COLO668 (cell line): ENCODE results near the gene BCKDHB.
"Not testable (repeated sequence)": the region's sequence is repeated elsewhere in the genome, so short reads cannot be mapped to it uniquely, and the experiment has no call there.

Experiments
- DNase-seq: peaks from one replicate; lab custom pipeline; 2025; ENCODE audit not compliant: unreplicated experiment; lab: John Stamatoyannopoulos, UW

Gene BCKDHB

DNA sequence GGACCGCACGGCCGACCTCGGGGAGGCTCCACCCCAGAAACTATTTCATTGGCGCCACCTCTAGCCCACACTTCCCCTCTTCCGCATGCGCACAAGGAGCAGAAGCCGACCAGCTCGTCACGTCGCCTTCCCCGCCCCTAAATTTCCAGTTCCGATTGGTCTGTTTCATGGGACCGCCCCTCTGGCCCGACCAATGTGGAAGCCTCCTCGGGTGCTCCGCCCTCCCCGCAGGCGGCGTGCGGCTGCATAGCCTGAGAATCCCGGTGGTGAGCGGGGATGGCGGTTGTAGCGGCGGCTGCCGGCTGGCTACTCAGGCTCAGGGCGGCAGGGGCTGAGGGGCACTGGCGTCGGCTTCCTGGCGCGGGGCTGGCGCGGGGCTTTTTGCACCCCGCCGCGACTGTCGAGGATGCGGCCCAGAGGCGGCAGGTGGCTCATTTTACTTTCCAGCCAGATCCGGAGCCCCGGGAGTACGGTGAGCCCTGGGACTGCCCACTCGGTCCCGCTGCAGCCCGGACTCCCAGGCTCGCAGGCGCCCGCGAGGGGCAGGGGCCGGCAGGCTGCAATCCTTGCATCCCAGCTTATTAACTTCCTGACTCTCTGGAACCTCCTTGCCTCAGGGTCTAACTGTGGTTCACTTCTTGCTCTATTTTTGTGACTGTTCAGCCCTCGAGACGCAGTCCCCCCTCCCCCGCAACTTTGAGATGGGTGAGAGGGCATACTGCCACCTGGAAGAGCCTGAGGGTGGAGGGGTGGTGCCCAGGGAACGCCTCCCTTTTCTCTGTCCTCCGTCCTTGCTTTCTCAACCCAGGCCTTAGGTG is at the start of gene BCKDHB:
Gene BCKDHB (plus strand): TSS at position 254 of the 818 bp plus-strand sequence. CDS start 23 bp downstream, at position 277.
- DNase-seq: peak; percentile 95

DNA sequence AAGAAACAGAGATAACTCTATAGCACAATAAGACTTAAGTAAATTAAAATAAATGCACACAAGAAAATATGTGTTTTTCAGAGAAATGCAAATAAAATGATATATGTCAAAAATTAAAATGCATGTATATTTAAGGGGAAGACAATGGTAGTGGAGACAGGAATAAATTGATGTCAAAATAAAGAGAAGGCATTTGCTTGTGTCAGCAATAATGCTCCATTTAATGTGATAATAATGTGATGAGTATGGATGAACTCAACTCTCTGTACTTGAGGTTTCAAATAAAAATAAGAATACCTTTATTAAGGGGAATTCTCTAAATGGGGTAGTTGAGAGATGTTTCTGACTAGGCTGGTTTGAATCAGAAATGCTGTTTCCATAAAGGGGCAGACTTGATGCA is 45.7 kb upstream of the BCKDHB start:
- no peak for DNase-seq

DNA sequence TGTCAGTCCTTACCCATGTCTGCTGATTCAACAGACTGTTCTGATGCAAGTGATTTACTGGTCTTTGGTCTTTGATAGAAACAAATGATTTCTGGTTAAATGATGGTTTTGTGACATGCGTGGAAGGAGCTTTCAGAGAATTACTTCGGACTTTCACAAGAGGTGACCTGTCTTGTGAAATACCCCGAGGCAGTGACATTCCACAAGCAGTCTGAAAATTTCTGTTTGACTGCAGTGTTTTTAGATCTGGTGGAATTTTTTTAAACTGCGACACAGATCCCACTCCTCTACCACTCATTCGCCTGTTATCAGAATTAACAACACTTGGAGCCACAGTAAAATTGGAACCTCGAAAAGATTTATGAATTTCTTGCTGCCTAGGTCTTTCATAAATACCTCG is 38.3 kb upstream of the BCKDHB start:
- not testable (repeated sequence) for DNase-seq

DNA sequence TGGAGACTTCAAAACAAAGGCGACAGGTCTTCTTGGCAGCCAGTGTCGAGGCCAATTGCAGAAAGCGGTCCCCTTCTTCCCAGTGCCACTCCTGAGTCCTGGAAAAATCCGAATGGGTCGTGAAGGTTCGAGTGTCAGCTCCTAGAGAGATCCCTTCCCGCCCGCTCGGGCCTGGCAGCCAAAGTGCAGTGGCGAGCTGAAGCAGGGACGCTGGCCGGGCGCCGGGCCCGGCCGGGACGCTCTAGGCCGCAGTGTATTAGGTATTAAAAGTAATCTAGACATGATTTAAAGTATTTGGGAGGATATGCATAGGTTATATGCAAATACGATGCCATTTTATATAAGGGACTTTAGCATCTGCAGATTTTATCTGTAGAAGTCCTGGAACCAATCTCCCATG is 36.0 kb upstream of the BCKDHB start:
- not testable (repeated sequence) for DNase-seq

DNA sequence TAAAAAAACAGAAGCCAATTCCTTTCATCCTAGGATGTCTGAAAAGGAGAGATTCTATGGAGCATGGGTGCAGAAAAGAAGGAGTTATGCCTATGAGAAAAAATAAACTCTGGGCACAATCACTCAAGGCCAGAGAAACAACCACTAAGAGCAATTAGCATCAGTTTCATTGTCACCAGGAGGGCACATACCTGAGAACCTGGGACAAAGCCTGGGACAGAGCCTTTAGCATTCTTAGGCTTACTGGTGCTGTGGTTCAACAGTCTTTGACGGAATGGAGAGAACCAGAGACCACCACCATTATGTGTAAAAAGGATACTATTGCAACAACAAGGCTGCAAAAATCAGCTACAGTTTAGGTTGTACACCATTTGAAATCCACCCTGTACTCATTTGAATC is 29.4 kb upstream of the BCKDHB start:
- DNase-seq: no peak

DNA sequence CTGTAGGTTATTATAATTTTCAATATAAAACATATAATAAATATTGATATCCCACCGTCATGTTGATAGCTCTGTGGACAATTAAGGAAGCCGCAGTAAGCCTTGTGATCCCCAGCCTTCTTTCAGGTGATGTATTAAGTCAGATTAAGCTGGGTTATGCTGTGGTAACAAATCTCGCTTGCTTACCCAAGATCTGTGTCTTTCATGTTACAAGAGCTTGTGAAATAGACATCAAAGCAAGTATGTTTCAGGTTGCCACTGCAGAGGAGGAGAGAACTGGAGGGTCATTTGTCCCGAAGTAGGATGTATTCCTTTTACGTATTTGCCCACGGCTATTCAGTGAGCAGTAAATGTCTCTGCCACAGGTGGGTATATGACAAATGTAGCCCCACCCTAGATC is 17.8 kb upstream of the BCKDHB start:
- no peak for DNase-seq

DNA sequence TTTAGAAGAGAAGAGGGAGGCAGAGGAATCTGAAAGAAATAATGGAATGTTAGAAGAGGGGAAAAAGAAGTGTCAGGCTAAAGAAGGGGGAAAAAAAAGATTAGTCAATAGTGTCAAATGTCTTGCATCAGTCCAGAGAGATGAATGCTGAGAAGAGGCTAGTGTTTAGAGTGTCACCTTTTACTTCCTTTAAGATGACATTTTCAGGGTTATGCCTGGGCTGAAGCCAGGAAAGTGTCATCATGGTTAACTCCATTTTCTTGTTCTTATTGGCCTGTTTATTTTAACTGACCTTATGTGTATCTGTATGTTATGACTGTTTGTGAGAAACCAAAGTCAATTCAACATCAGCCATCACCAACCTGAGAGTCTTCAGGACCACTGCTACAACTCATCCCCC is 15.0 kb upstream of the BCKDHB start:
- no peak for DNase-seq

DNA sequence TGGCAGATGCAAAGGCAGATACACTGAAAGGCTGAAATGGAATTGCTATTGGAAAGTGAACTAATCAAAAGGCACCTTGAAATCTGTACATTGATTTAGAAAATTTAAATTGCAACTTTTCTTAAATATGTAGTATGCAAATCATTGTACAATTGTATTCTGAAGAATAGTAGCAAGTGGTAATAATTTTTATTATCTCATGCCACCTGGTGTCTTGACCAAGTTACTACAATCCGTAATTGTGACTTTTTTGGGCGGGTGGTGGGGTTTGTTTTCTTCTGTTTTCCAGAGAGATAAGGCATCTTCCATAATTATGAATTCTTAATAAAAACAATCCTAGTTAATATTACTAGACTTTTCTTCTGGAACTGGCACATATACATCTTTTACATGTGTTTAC is 12.5 kb upstream of the BCKDHB start:
- DNase-seq: no peak

DNA sequence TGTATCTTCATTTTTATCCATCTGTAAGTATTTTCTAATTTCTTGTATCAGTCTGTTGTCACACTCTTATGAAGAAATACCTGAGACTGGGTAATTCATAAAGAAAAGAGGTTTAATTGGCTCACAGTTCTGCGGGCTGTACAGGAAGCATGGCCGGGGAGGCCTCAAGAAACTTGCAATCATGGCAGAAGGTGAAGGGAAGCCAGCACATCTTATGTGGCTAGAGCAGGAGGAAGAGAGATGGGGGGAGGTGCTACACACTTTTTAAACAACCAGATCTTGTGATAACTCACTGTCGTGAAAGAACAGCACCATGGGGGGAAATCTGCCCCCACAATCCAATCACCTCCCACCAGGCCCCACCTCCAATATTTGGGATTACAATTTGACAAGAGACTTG is 10.9 kb upstream of the BCKDHB start:
- no peak for DNase-seq

DNA sequence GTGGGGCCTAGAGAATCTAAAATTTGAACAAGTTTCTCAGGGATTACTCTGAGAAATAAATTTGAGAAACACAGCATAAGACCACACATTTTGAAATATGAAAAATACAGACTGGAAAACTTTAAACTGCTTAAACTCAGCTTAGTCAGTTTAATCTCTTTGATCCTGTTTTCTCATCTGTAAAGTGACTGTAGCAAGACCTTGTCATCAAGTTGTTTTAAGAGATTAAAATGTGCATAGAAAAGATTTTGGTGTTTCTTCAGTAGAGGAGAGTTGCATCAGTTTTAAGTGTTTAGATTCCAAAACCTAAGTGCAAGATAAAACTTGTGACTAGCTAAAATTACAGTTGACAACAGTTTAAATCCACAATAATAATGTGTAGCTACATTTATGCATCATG is 8.1 kb upstream of the BCKDHB start:
- DNase-seq: no peak

DNA sequence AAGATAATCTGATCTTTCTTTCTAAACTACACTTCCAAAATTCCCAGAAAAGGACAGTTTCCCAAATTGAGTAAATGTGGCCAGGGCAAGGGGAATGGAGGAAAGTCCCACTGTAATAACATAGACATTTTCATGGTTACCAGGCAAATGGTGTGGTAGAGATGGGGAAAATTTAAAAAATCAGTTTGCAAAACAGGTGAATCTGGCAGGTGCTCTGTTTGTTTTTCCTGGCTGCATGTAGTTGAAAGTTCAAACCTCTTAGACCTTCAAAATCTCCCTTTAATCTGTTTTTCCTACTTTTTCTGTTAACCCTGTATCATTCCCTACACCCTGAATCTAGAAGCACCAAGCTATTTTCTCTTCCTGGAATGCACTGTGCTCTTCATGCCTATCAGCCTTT is 2.0 kb upstream of the BCKDHB start:
- no peak for DNase-seq

DNA sequence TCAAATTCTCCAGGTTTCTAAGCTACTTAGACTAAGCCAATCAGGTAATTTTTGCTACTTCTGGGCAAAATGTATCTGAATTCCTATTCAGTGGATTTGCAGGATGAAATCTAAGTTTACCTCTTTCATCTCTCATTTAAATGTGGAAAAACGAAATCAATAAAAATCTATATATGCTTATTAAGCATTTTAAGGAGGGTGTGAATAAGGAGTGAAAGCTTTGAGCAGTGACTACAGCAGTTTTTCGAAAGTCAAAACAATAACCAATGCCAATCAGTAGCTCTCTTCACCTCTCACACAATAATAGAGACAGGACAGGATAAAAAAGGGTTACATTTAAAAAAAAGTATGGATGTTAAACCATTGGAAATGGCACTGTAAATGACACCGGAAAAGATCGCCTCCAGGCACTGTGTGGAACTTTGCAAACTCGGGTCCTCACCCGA is 476 bp upstream of the BCKDHB start:
- DNase-seq: no peak

DNA sequence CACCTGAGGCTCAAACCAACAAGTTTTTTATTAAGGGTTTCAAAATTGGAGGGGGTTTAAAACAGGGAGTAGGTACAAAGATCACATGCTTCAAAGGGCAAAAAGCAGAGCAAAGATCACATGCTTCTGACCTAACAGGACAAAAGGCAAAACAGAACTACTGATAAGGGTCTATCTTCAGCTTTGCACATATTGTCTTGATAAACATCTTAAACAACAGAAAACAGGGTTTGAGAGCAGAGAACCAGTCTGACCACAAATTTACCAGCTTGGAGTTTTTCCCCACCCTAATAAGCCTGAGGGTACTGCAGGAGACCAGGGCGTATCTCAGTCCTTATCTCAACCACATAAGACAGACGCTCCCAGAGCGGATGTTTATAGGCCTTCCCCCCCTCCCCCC is 16.1 kb downstream of the BCKDHB start:
- not testable (repeated sequence) for DNase-seq

DNA sequence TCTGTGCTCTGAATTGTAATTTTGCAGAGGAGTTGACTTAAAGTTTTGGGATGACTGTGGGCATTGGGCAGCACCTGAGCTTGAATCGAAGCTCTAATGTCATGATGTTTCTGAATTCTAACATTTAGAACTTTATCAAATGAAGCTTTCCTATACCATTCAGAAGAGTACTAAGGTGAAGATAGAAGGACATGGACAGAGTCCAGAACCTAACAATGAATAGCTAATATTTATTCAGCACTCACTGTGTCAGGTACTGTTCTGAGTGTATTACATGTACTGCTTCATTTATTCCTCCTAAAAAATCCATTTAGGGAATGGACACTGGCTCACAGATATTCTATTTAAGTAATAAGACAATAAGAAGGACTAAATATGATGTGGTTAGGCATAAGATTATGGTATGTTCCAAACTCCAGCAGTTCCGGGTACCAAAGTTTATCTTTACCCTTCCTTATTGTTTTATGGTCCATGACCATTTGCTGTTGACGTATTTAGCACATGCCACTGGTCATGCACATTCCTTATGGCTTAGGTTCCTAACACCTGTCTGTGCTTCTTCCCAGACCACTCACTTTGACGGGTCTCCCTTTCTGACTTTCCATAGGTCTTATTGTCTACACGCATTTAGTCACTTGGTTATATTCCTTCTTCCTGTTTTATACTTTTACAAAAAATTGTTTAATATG is 20.3 kb downstream of the BCKDHB start:
- no peak for DNase-seq

DNA sequence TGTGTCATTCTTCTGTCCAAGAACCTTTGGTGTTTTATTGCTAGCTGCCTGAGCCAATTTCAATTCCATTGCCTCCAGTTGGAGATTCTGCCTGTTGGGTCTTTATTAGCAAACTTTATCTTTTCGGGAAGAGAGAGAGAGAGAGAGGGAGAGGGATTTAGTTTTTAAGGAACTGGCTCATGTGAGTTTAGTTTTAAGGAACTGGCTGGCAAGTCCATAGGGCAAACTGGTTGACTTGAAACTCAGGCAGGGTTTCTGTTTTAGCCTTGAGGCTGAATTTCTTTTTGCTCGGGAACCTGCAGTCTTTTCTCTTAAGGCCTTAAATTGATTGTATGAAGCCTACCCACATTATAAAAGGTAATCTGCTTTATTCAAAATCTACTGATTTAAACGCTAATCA is 23.0 kb downstream of the BCKDHB start:
- no peak for DNase-seq

DNA sequence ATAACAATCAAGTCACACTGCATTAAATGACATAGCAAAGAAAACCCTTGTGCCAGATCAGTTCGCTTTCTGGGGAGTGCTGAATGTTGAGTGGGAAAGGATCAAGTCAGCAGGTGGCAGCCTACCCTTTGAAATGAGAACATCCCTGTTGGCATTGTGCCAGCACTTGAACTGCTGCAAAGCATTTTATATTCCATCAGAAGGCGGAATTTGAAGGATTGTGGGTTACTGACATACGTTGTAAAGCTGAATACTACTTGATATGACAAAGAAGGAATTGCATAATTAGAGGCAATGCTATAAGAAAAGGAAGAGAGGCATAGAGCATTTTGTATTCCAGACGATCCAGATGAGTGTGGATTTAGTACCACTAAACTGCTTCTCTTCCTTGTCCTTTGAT is 26.5 kb downstream of the BCKDHB start:
- peak; percentile 41 for DNase-seq

DNA sequence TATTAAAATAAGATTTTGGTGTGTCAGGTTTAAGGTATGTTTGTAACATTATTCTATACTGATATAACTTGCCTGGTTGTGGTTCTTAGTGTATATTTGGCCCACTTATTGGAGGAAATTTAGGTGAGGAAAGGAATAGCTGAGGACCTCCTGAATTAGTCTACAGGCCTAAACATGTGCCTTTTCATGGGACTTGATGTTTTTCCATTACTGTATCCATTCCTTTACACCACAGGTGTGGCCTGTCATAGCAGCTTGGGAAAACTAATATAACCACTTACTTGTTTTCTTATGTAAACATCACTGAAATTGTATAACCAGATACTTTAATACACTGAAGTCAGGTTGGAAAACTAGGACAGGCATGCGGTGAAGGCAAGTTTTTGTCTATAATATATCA is 27.6 kb downstream of the BCKDHB start:
- DNase-seq: no peak

DNA sequence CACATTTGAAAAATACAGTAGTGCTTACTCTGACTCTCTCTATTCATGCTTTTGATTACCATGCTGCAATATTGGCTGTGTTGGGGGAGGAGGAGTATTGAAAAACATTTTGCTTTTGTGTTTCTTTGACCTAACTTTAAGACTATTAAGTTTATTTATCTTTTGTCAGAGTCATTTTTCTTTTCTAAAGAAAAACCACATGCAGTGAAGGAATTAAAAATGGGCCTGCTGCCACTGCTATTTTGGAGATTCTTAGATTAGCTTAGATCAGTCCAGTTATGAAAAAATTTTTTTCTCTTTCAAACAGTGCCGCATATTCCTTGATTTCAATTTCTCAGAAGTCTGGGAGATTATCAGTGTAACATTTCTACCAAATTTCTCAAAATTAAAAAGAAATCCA is 36.1 kb downstream of the BCKDHB start:
- no peak for DNase-seq

DNA sequence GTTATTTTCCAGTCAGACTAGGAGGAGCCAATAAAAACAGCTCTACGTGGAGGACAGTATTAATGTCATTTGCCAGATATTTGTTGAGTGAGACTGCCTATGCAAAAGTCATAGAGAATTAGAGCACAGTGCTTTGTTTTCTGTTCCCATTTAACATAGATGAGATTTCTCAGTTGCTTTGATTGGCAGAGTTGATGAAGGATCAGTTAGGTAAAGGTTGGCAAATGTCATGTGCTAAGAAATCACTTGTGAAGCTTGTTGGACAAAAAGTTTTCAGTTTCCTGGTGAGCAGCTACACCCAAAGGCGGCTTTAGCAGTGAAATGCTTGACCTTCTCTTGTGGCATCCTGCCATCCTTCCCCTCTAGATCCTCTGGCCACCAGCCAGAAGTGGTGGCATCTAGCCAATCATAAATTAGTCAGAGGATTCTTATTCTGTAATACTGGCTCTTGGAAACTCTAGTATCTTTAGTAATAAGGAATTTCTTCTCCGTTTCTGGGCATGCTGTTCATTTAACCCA is 37.0 kb downstream of the BCKDHB start:
- DNase-seq: no peak

DNA sequence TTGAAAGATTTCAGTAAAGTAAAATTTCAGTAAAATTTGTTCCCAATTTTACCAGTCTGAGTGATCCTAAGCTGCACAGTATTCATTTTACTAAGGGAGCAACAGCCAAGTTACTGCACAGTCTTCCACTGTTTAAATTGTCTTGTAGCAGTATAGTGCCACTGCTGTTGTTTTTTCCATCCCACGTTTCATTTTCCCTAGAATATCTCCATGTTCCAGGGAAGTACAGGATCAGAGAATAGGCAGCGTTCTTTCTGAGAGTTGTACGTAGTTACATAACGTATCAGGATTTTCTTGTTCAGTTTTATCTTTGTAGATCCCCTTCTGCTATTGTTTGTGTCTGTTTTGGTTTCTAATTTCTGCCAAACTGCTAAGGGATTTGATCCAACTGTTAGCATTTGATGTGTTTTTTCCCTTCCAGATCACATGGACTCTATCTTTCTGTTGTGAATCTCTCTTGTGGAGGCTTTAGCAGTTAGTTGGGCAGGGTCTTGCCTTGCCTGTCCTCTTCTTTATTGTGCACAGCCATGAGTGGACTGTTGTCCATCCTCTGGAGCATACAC is 38.4 kb downstream of the BCKDHB start:
- DNase-seq: no peak

DNA sequence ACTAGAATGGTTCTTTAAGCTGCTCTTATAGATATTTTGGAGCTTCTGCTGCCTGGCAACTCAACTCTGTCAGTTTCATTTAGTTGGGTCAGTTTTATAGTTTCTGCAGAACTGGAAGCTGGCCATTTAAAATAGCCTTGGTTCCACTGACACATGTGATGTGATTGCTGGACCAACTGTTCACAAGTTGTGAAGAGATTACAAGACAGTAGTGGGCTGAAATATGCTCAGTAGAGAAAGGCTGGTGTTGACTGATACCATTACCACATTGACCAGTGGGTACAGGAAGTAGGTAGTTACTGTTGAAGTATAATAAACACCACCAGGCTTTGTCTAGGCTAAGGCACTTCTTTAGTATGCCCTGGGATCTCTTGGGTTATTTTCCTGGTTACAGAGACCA is 39.0 kb downstream of the BCKDHB start:
- DNase-seq: no peak

DNA sequence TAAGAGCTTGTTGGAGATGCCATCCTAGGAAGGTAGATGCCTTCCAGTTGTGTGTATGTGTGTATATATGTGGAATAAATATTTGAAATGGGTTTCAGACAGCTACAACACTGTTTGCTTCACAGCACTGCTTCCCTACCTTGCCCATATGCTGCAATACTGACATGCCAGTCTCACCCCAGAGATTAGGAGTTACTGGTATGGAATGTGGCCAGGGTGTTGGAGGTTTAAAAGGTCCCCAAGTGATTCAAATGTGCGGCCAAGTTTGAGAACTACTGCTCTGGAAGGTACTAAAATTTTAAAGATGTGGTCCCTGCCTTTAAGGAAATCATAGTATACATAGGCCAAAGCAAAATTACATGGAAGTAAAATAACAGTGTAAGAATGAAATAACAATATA is 39.5 kb downstream of the BCKDHB start:
- DNase-seq: no peak
